HAP-1 (cell line): ENCODE results near the gene PLEKHM3.

ENCODE experiments used
- DNase-seq, 2 experiments: peaks; one replicate each; pipeline ENCODE4 v3.0.0-alpha.2; 2016 to 2020; ENCODE audit warnings: low spot score in 2 of 2
- H3K27me3 ChIP-seq: fragments of 250-450 bp; sonication (Bioruptor Pico); 2 replicates; pipeline ENCODE4 v1.5.1; 2020; ENCODE audit warnings: low read depth, mild to moderate bottlenecking, moderate library complexity
- H3K36me3 ChIP-seq: fragments of 250-450 bp; sonication (Bioruptor Pico); replicated peaks from 2 replicates; pipeline ENCODE4 v1.5.1; 2020; ENCODE audit warnings: mild to moderate bottlenecking
- H3K4me1 ChIP-seq: fragments of 250-450 bp; sonication (Bioruptor Pico); 2 replicates; pipeline ENCODE4 v1.5.1; 2020; ENCODE audit warnings: mild to moderate bottlenecking
- H3K4me3 ChIP-seq: fragments of 250-450 bp; sonication (Bioruptor Pico); 2 replicates; pipeline ENCODE4 v1.5.1; 2020; ENCODE audit warnings: mild to moderate bottlenecking, moderate library complexity
- H3K9me3 ChIP-seq: fragments of 250-450 bp; sonication (Bioruptor Pico); 2 replicates; pipeline ENCODE4 v1.5.1; 2020; ENCODE audit warnings: mild to moderate bottlenecking, moderate library complexity
- in situ Hi-C: fragments of 300-500 bp; cut with MboI; formaldehyde crosslinking; loops from 3 replicates; pipeline ENCODE4 v1.14.3; 2020; ENCODE audit warnings: low sequenced_read_pairs, inconsistent platforms, mixed read lengths

The PLEKHM3 gene

GRCh38 chr2:208025037-208025813 lies at the start of gene PLEKHM3:
Gene PLEKHM3, minus strand, starts transcription at chr2:208025527. Its CDS starts 23,888 bp downstream, at chr2:208001639.
- peak; percentile 69 to 90 for DNase-seq
- H3K4me3 ChIP-seq = peak within 1 kb of the TSS; percentile 68
- H3K27me3 ChIP-seq = no peaks in the 10 kb centered on the region
- in situ Hi-C loops = no loop called here
- no peaks in the 10 kb centered on the region for H3K36me3 ChIP-seq
- H3K4me1 ChIP-seq = peaks cover 3% of the 10 kb centered on the region
- H3K9me3 ChIP-seq = no peaks in the 10 kb centered on the region

GRCh38 chr2:208074610-208075356 lies 49.5 kb upstream of the PLEKHM3 start:
- no peak overlapping the region for H3K4me3 ChIP-seq
- H3K4me1 ChIP-seq = no peaks in the 10 kb centered on the region
- H3K36me3 ChIP-seq = no peaks in the 10 kb centered on the region
- DNase-seq = no peak
- H3K9me3 ChIP-seq = no peaks in the 10 kb centered on the region
- in situ Hi-C loops = loop anchor here (5.0 kb wide), 1 partner anchor 327 kb away; no protein-coding TSS in a partner anchor
- H3K27me3 ChIP-seq = no peaks in the 10 kb centered on the region; the same call in 1 of the 2 replicates

GRCh38 chr2:208072250-208072892 lies 47.0 kb upstream of the PLEKHM3 start:
- in situ Hi-C loops = loop anchor here (5.0 kb wide), 1 partner anchor 325 kb away; no protein-coding TSS in a partner anchor
- DNase-seq = peak; percentile 65 to 83
- Histone ChIP-seq H3K4me1 (no peaks in the 10 kb centered on the region), H3K4me3 (no peak overlapping the region), H3K9me3 (no peaks in the 10 kb centered on the region), H3K27me3 (no peaks in the 10 kb centered on the region; the same call in 1 of the 2 replicates), H3K36me3 (no peaks in the 10 kb centered on the region)

GRCh38 chr2:208069186-208069585 lies 43.9 kb upstream of the PLEKHM3 start:
- in situ Hi-C loops = no loop called here
- no peak overlapping the region for H3K4me3 ChIP-seq
- no peaks in the 10 kb centered on the region for H3K27me3 ChIP-seq
- no peaks in the 10 kb centered on the region for H3K4me1 ChIP-seq
- DNase-seq = no peak
- no peaks in the 10 kb centered on the region for H3K9me3 ChIP-seq
- H3K36me3 ChIP-seq = no peaks in the 10 kb centered on the region

- no peak overlapping the region for H3K4me3 ChIP-seq
- in situ Hi-C loops = no loop called here
- H3K36me3 ChIP-seq = no peaks in the 10 kb centered on the region
- no peaks in the 10 kb centered on the region for H3K9me3 ChIP-seq
- H3K4me1 ChIP-seq = no peaks in the 10 kb centered on the region
- DNase-seq = no peak
- no peaks in the 10 kb centered on the region for H3K27me3 ChIP-seq
Measured at GRCh38 chr2:208066016-208066415, 40.7 kb upstream of the PLEKHM3 start.

- Histone ChIP-seq H3K4me3 (no peak overlapping the region), H3K9me3 (no peaks in the 10 kb centered on the region), H3K4me1 (no peaks in the 10 kb centered on the region), H3K36me3 (no peaks in the 10 kb centered on the region), H3K27me3 (no peaks in the 10 kb centered on the region)
- in situ Hi-C loops = no loop called here
- DNase-seq = no peak
Measured at GRCh38 chr2:208065476-208065875, 40.1 kb upstream of the PLEKHM3 start.

GRCh38 chr2:208064220-208064961 lies 39.1 kb upstream of the PLEKHM3 start:
- Histone ChIP-seq H3K4me1 (no peaks in the 10 kb centered on the region), H3K9me3 (no peaks in the 10 kb centered on the region; the same call in 1 of the 2 replicates), H3K4me3 (no peak overlapping the region), H3K27me3 (no peaks in the 10 kb centered on the region), H3K36me3 (no peaks in the 10 kb centered on the region)
- in situ Hi-C loops = no loop called here
- no peak for DNase-seq

GRCh38 chr2:208062961-208063360 lies 37.6 kb upstream of the PLEKHM3 start:
- no peak for DNase-seq
- Histone ChIP-seq H3K9me3 (no peaks in the 10 kb centered on the region; the same call in 1 of the 2 replicates), H3K27me3 (no peaks in the 10 kb centered on the region), H3K36me3 (no peaks in the 10 kb centered on the region), H3K4me1 (no peaks in the 10 kb centered on the region), H3K4me3 (no peak overlapping the region)
- in situ Hi-C loops = no loop called here

GRCh38 chr2:208062113-208062512 lies 36.8 kb upstream of the PLEKHM3 start:
- in situ Hi-C loops = no loop called here
- peak; percentile 46 to 51 for DNase-seq

GRCh38 chr2:208057108-208057507 lies 31.8 kb upstream of the PLEKHM3 start:
- in situ Hi-C loops = no loop called here
- Histone ChIP-seq H3K36me3 (no peaks in the 10 kb centered on the region), H3K9me3 (no peaks in the 10 kb centered on the region; the same call in 1 of the 2 replicates), H3K27me3 (no peaks in the 10 kb centered on the region), H3K4me3 (no peak overlapping the region), H3K4me1 (peaks cover 3% of the 10 kb centered on the region)
- no peak for DNase-seq

More at GRCh38 chr2:208062113-208062512, 36.8 kb upstream of the PLEKHM3 start:
- Histone ChIP-seq H3K4me1 (no peaks in the 10 kb centered on the region), H3K27me3 (no peaks in the 10 kb centered on the region), H3K9me3 (no peaks in the 10 kb centered on the region; the same call in 1 of the 2 replicates), H3K4me3 (no peak overlapping the region), H3K36me3 (no peaks in the 10 kb centered on the region)

- no peaks in the 10 kb centered on the region for H3K36me3 ChIP-seq
- H3K4me3 ChIP-seq = no peak overlapping the region
- no peaks in the 10 kb centered on the region for H3K9me3 ChIP-seq
- H3K4me1 ChIP-seq = no peaks in the 10 kb centered on the region
- H3K27me3 ChIP-seq = no peaks in the 10 kb centered on the region
- in situ Hi-C loops = no loop called here
- DNase-seq = no peak
Measured at GRCh38 chr2:208049441-208049840, 24.1 kb upstream of the PLEKHM3 start.

GRCh38 chr2:208049006-208049405 lies 23.7 kb upstream of the PLEKHM3 start:
- Histone ChIP-seq H3K4me3 (no peak overlapping the region), H3K27me3 (no peaks in the 10 kb centered on the region), H3K9me3 (no peaks in the 10 kb centered on the region), H3K36me3 (no peaks in the 10 kb centered on the region), H3K4me1 (no peaks in the 10 kb centered on the region)
- DNase-seq = no peak
- in situ Hi-C loops = no loop called here

GRCh38 chr2:208047840-208048239 lies 22.5 kb upstream of the PLEKHM3 start:
- in situ Hi-C loops = no loop called here
- Histone ChIP-seq H3K27me3 (no peaks in the 10 kb centered on the region), H3K4me3 (no peak overlapping the region), H3K9me3 (no peaks in the 10 kb centered on the region), H3K4me1 (peaks cover 8% of the 10 kb centered on the region), H3K36me3 (no peaks in the 10 kb centered on the region)
- DNase-seq = peak; percentile 28 to 37
